HepG2 (cell line): Measurements from ENCODE around the gene EPB41L2. TPM values are rescaled to one million over a fixed set of nuclear protein-coding genes. Genes with fewer than 3 reads are reported as not detected.

Experiments
- ATAC-seq: fragments of 200-7000 bp; cut with Tn5 transposase; 3 replicates; pipeline ENCODE4 v1.9.1; 2020; ENCODE audit warnings: mild to moderate bottlenecking, moderate library complexity
- BruUV-seq: library from RNA; stranded (reverse); fragments of 400-500 nt; replicated peaks from 2 replicates; lab custom pipeline; 2021; lab: Mats Ljungman, UMichigan
- CTCF ChIA-PET: fragments of 300-600 bp; formaldehyde crosslinking; extraction: SDS; loops from one replicate; lab custom pipeline; 2021; ENCODE audit warnings: low total read pairs, inconsistent platforms, low intra/inter-chr PET ratio; lab: Yijun Ruan, JAX
- POLR2A ChIA-PET: fragments of 350-600 bp; sonication (Branson Sonifier 250); formaldehyde crosslinking; loops from one replicate; lab custom pipeline; 2020; ENCODE audit warnings: antibody characterized with exemption, inconsistent platforms; lab: Yijun Ruan, JAX
- DNase-seq: peaks from one replicate; pipeline ENCODE4 v3.0.0-alpha.2; 2015; ENCODE audit warnings: low spot score
- FAIRE-seq: peaks from 3 replicates; lab custom pipeline; 2011; peaks lifted over from hg19 to GRCh38; lab: Jason Lieb, UNC
- H2AFZ ChIP-seq: one replicate; pipeline ENCODE4 v1.6.1; 2011; ENCODE audit warnings: low read length, inconsistent platforms
- H3K27ac ChIP-seq: fragments of 300-600 bp; 3 replicates; pipeline ENCODE4 v1.8.0; 2011; ENCODE audit warnings: mixed run types, mild to moderate bottlenecking, mixed read lengths, low read length, inconsistent platforms; ENCODE audit not compliant: insufficient read depth; ENCODE audit errors: extremely low read length
- H3K27me3 ChIP-seq, 2 experiments: fragments of 200-600 bp in 1 of 2; 2 replicates in 1 of 2; 3 replicates in 1 of 2; pipeline versions ENCODE4 v1.6.0 to v1.8.0; 2011; ENCODE audit warnings: low read length in 2 of 2, mild to moderate bottlenecking in 2 of 2, moderate library complexity in 2 of 2, inconsistent platforms in 1 of 2; ENCODE audit not compliant: insufficient read depth in 2 of 2, control insufficient read depth in 1 of 2
- H3K36me3 ChIP-seq, 2 experiments: fragments of 200-600 bp in 1 of 2; replicated peaks in 1 of 2; 2 replicates in 1 of 2; 3 replicates in 1 of 2; pipeline versions ENCODE4 v1.5.1 to v1.8.0; 2011; ENCODE audit warnings: low read length in 2 of 2, inconsistent platforms in 1 of 2; ENCODE audit not compliant: insufficient read depth in 2 of 2, control insufficient read depth in 1 of 2
- H3K4me1 ChIP-seq: 2 replicates; pipeline ENCODE4 v1.5.1; 2012; ENCODE audit warnings: low read length, inconsistent platforms; ENCODE audit not compliant: insufficient read depth
- H3K4me2 ChIP-seq: 2 replicates; pipeline ENCODE4 v1.6.0; 2011; ENCODE audit warnings: low read depth, low read length, inconsistent platforms
- H3K4me3 ChIP-seq, 3 experiments: fragments of 200-600 bp in 1 of 3; sonication (generic), shearing (Covaris generic) in 1 of 3; replicated peaks in 1 of 3; 2 replicates each; pipeline ENCODE4 v1.5.1; 2011 to 2016; ENCODE audit warnings: low read length in 3 of 3, inconsistent platforms in 2 of 3, low read depth in 2 of 3, mild to moderate bottlenecking in 2 of 3, control low read depth in 1 of 3, mixed read lengths in 1 of 3; ENCODE audit not compliant: insufficient read depth in 1 of 3
- H3K79me2 ChIP-seq: one replicate; pipeline ENCODE4 v1.6.1; 2011; ENCODE audit warnings: low read length, inconsistent platforms; ENCODE audit not compliant: insufficient read depth
- H3K9ac ChIP-seq: 2 replicates; pipeline ENCODE4 v1.6.0; 2011; ENCODE audit warnings: mild to moderate bottlenecking, low read depth, low read length, inconsistent platforms; ENCODE audit not compliant: insufficient read depth
- H3K9me3 ChIP-seq: 2 replicates; pipeline ENCODE4 v1.5.1; 2012; ENCODE audit warnings: mild to moderate bottlenecking, low read length
- H4K20me1 ChIP-seq: 2 replicates; pipeline ENCODE4 v1.6.0; 2011; ENCODE audit warnings: inconsistent platforms, mild to moderate bottlenecking, low read length, moderate library complexity; ENCODE audit not compliant: insufficient read depth
- GPN1 ChIP-seq: sonication (generic); formaldehyde crosslinking; IDR thresholded peaks from 2 replicates; pipeline ENCODE4 v1.5.1; 2020; ENCODE audit warnings: missing genetic modification reagents, borderline replicate concordance
- HNF4G ChIP-seq, 2 experiments: sonication (generic) in 1 of 2; formaldehyde crosslinking in 1 of 2; IDR thresholded peaks; 2 replicates each; pipeline versions ENCODE4 v1.4.0 to v1.6.1; 2011 to 2020; ENCODE audit warnings: borderline replicate concordance in 2 of 2, low read depth in 2 of 2, mild to moderate bottlenecking in 2 of 2, low read length in 1 of 2, missing genetic modification reagents in 1 of 2, moderate library complexity in 1 of 2
- HOXA5 ChIP-seq: sonication (generic); formaldehyde crosslinking; IDR thresholded peaks from 2 replicates; pipeline ENCODE4 v1.4.0; 2020; ENCODE audit warnings: missing genetic modification reagents
- JUND ChIP-seq: sonication (generic); formaldehyde crosslinking; IDR thresholded peaks from 2 replicates; pipeline ENCODE4 v1.8.0; 2022; ENCODE audit warnings: mild to moderate bottlenecking, missing genetic modification reagents
- NCOA1 ChIP-seq: sonication (generic); formaldehyde crosslinking; IDR thresholded peaks from 2 replicates; pipeline ENCODE4 v1.9.0; 2021; ENCODE audit warnings: missing genetic modification reagents
- NCOA2 ChIP-seq: sonication (generic); formaldehyde crosslinking; IDR thresholded peaks from 2 replicates; pipeline ENCODE4 v1.8.0; 2022; ENCODE audit warnings: inconsistent platforms
- NFE2L1 ChIP-seq: sonication (generic); formaldehyde crosslinking; IDR thresholded peaks from 2 replicates; pipeline ENCODE4 v1.4.0; 2020; ENCODE audit warnings: missing genetic modification reagents, mild to moderate bottlenecking, borderline replicate concordance
- PCBP2 ChIP-seq: fragments of 200-400 bp; formaldehyde crosslinking; optimal IDR thresholded peaks from 2 replicates; pipeline ENCODE3; 2018; ENCODE audit warnings: low read length, low read depth; ENCODE audit not compliant: poor library complexity, severe bottlenecking
- POLR2AphosphoS5 ChIP-seq: IDR thresholded peaks from 2 replicates; pipeline ENCODE4 v1.6.1; 2012; ENCODE audit warnings: low read depth, low read length
- ZNF775 ChIP-seq: sonication (generic); formaldehyde crosslinking; IDR thresholded peaks from 2 replicates; pipeline ENCODE4 v1.4.0; 2020; ENCODE audit warnings: missing genetic modification reagents, mild to moderate bottlenecking, moderate library complexity, borderline replicate concordance
- ZNF776 ChIP-seq: sonication (generic); formaldehyde crosslinking; IDR thresholded peaks from 2 replicates; pipeline ENCODE4 v1.4.0; 2020; ENCODE audit warnings: mild to moderate bottlenecking, missing genetic modification reagents
- WGBS: methylation state at CpG from one replicate; pipeline ENCODE4 v1.1.6; 2017; ENCODE audit warnings: low lambda C conversion rate; 5-methylcytosine and 5-hydroxymethylcytosine counted together
- in situ Hi-C: cut with HindIII; loops from 2 replicates; pipeline ENCODE4 v1.10.0; 2017; ENCODE audit warnings: low pct_unique_long_range_greater_than_20kb; ENCODE audit not compliant: extremely low pct_ligation_motif_present
- intact Hi-C: fragments of 100-400 bp; cut with micrococcal nuclease; formaldehyde crosslinking; loops from one replicate; pipeline ENCODE4 v1.10.0; 2022; ENCODE audit not compliant: unreplicated experiment
- polyA plus RNA-seq, 8 experiments: library from polyadenylated mRNA; depleted of rRNA in 3 of 8; stranded (reverse) in 7 of 8; unstranded in 1 of 8; fragments of >200 nt; fragmentation: Illumina TruSeq in 4 of 8; extraction: Trizol in 4 of 8; gene quantifications; 2 replicates each; pipeline versions ENCODE4 v1.2.1 to v1.2.3, GENCODE V29; 2011 to 2016; ENCODE audit warnings: low read depth in 4 of 8, missing spikeins in 1 of 8, mixed read lengths in 1 of 8; ENCODE audit not compliant: insufficient read depth in 1 of 8
- total RNA-seq, 5 experiments: library from RNA; depleted of rRNA; stranded (reverse); fragments of >200 nt; fragmentation: Illumina TruSeq; extraction: Trizol; gene quantifications; 2 replicates each; pipeline ENCODE4 v1.2.3, GENCODE V29; 2016; ENCODE audit warnings: low read depth in 1 of 5
- TF ChIP-seq, protein P1 (sequence below): sonication (generic); formaldehyde crosslinking; IDR thresholded peaks from 2 replicates; pipeline ENCODE4 v1.8.1; 2023; ENCODE audit warnings: mild to moderate bottlenecking, missing genetic modification reagents
- TF ChIP-seq, protein P2 (sequence below): sonication (generic); formaldehyde crosslinking; IDR thresholded peaks from 2 replicates; pipeline ENCODE4 v1.4.0; 2020; ENCODE audit warnings: missing genetic modification reagents
- TF ChIP-seq, protein P3 (sequence below): IDR thresholded peaks from 2 replicates; pipeline ENCODE4 v1.6.1; 2016; ENCODE audit warnings: low read depth, control low read depth
- TF ChIP-seq, protein P4 (sequence below): IDR thresholded peaks from 2 replicates; pipeline ENCODE4 v1.6.1; 2012; ENCODE audit warnings: low read depth, low read length, improper control_type of control experiment
- TF ChIP-seq, protein P5 (sequence below): IDR thresholded peaks from 2 replicates; pipeline ENCODE4 v1.6.1; 2016; ENCODE audit warnings: control low read depth

The EPB41L2 gene
- total and polyA plus RNA-seq, 2 of the 13 experiments (the other 11 are each of a cell fraction or from before 2014, with no cell fraction given) = 41.7 to 56.4 TPM

DNA sequence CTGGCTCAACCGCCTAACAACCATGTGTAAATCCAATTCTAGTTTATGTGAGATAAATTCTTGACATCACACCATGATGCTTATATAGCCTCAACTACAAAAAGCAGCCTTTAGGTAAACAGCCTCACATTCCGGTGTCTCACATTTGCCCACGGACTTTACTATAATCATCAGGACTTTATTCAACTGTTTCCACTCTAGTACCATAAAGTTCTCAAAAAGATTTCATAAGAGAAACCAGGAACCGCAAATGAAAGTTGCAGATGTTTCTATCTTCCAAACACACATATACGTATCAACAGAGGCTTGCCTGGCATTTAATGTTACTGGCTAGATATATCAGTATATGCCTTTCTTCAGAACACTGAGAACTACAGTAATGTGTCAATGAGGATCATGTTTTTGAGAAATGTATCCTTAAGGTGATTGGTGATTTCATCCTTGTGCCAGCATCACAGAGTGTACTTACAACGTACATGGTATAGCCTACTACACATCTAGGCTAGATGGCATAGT, 80.0 kb downstream of the EPB41L2 start:
- no peak for FAIRE-seq
- TF ChIP-seq, protein P1, sequence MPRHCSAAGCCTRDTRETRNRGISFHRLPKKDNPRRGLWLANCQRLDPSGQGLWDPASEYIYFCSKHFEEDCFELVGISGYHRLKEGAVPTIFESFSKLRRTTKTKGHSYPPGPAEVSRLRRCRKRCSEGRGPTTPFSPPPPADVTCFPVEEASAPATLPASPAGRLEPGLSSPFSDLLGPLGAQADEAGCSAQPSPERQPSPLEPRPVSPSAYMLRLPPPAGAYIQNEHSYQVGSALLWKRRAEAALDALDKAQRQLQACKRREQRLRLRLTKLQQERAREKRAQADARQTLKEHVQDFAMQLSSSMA (CRISPR knock-in tag) = no peak
- TF ChIP-seq, protein P2, sequence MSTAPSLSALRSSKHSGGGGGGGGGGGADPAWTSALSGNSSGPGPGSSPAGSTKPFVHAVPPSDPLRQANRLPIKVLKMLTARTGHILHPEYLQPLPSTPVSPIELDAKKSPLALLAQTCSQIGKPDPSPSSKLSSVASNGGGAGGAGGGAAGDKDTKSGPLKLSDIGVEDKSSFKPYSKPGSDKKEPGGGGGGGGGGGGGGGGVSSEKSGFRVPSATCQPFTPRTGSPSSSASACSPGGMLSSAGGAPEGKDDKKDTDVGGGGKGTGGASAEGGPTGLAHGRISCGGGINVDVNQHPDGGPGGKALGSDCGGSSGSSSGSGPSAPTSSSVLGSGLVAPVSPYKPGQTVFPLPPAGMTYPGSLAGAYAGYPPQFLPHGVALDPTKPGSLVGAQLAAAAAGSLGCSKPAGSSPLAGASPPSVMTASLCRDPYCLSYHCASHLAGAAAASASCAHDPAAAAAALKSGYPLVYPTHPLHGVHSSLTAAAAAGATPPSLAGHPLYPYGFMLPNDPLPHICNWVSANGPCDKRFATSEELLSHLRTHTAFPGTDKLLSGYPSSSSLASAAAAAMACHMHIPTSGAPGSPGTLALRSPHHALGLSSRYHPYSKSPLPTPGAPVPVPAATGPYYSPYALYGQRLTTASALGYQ = no peak
- no peak for TF ChIP-seq ZNF776
- TF ChIP-seq, protein P3, sequence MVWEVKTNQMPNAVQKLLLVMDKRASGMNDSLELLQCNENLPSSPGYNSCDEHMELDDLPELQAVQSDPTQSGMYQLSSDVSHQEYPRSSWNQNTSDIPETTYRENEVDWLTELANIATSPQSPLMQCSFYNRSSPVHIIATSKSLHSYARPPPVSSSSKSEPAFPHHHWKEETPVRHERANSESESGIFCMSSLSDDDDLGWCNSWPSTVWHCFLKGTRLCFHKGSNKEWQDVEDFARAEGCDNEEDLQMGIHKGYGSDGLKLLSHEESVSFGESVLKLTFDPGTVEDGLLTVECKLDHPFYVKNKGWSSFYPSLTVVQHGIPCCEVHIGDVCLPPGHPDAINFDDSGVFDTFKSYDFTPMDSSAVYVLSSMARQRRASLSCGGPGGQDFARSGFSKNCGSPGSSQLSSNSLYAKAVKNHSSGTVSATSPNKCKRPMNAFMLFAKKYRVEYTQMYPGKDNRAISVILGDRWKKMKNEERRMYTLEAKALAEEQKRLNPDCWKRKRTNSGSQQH (CRISPR knock-in tag) = no peak
- no peak for TF ChIP-seq HNF4G (IDR thresholded peaks at IDR 0.05; ENCODE audit: borderline replicate concordance, low read depth, low read length)
- no peak for TF ChIP-seq HNF4G (CRISPR knock-in tag; IDR thresholded peaks at IDR 0.05; ENCODE audit: borderline replicate concordance, low read depth)
- TF ChIP-seq NCOA2 (CRISPR knock-in tag) = no peak
- no peak for TF ChIP-seq JUND (CRISPR knock-in tag)
- TF ChIP-seq, protein P4, sequence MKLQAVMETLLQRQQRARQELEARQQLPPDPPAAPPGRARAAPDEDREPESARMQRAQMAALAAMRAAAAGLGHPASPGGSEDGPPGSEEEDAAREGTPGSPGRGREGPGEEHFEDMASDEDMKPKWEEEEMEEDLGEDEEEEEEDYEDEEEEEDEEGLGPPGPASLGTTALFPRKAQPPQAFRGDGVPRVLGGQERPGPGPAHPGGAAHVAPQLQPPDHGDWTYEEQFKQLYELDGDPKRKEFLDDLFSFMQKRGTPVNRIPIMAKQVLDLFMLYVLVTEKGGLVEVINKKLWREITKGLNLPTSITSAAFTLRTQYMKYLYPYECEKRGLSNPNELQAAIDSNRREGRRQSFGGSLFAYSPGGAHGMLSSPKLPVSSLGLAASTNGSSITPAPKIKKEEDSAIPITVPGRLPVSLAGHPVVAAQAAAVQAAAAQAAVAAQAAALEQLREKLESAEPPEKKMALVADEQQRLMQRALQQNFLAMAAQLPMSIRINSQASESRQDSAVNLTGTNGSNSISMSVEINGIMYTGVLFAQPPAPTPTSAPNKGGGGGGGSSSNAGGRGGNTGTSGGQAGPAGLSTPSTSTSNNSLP = no peak
- no peak for TF ChIP-seq NFE2L1 (CRISPR knock-in tag)
- TF ChIP-seq, protein P5, sequence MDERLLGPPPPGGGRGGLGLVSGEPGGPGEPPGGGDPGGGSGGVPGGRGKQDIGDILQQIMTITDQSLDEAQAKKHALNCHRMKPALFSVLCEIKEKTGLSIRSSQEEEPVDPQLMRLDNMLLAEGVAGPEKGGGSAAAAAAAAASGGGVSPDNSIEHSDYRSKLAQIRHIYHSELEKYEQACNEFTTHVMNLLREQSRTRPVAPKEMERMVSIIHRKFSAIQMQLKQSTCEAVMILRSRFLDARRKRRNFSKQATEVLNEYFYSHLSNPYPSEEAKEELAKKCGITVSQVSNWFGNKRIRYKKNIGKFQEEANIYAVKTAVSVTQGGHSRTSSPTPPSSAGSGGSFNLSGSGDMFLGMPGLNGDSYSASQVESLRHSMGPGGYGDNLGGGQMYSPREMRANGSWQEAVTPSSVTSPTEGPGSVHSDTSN (CRISPR knock-in tag) = no peak
- no peak for TF ChIP-seq PCBP2
- no peak for TF ChIP-seq POLR2AphosphoS5
- no peak for TF ChIP-seq NCOA1
- TF ChIP-seq HOXA5 (CRISPR knock-in tag) = no peak
- TF ChIP-seq GPN1 (CRISPR knock-in tag) = no peak
- no peak for TF ChIP-seq ZNF775 (CRISPR knock-in tag)

More for the DNA sequence above, 80.0 kb downstream of the EPB41L2 start:
- H4K20me1 ChIP-seq = 0 out of 2 replicates have a peak, but pooled peaks cover 4% of the 10 kb centered on the region
- WGBS = 94% methylated on average over 6 of the region's 6 CpGs
- ATAC-seq (no peak), DNase-seq (no peak)
- intact Hi-C loops (no loop called here), in situ Hi-C loops (no loop called here)
- no peaks in the 10 kb centered on the region for H3K4me1 ChIP-seq
- BruUV-seq = no TSS peak
- H3K4me3 ChIP-seq = no peak overlapping the region
- H3K36me3 ChIP-seq = no peaks in the 10 kb centered on the region; a peak in 1 of 5 replicates
- ChIA-PET POLR2A (no interaction called here), CTCF (no interaction called here)
- no peaks in the 10 kb centered on the region for H3K9me3 ChIP-seq
- no peaks in the 10 kb centered on the region for H3K27me3 ChIP-seq
- no peak overlapping the region for H3K9ac ChIP-seq
- H3K27ac ChIP-seq = no peak overlapping the region
- no peak overlapping the region for H3K4me2 ChIP-seq
- H2AFZ ChIP-seq = no peak overlapping the region
- H3K79me2 ChIP-seq = peaks cover 67% of the 10 kb centered on the region
